ENCODE measurements around the gene DKK2. TPM values are rescaled to one million over a fixed set of nuclear protein-coding genes. Genes with fewer than 3 reads are reported as not detected.

Gene DKK2
- total and polyA plus RNA-seq, 4 donors = 0.71 to 2.5 (median 0.87) TPM

- H3K4me3 ChIP-seq (ENCODE audit: low read length in 2 of 2) = no peak overlapping the region
- no peaks in the 10 kb centered on the region for H3K4me1 ChIP-seq (ENCODE audit: control insufficient read depth in 1 of 2, insufficient read depth in 2 of 2, low read length in 2 of 2)
- H3K36me3 ChIP-seq (ENCODE audit: control insufficient read depth in 1 of 2, insufficient read depth in 2 of 2, low read length in 1 of 2) = no peaks in the 10 kb centered on the region
- ATAC-seq (ENCODE audit: low FRiP score) (no peak), DNase-seq (no peak)
- WGBS, 2 donors = 24 to 27% methylated on average over 6 of the region's 6 CpGs
- intact Hi-C loops (cut with DNase I) = no loop called here
- H3K27me3 ChIP-seq (ENCODE audit: control insufficient read depth in 1 of 2, insufficient read depth in 2 of 2, low read length in 1 of 2) = no peaks in the 10 kb centered on the region
- no peak overlapping the region for H3K27ac ChIP-seq (ENCODE audit: low read depth in 1 of 2, low read length in 2 of 2)
- no peaks in the 10 kb centered on the region for H3K9me3 ChIP-seq (ENCODE audit: control insufficient read depth, low read length)
Observed at GRCh38 chr4:107060388-107060787, 24.3 kb upstream of the DKK2 start.

DNA sequence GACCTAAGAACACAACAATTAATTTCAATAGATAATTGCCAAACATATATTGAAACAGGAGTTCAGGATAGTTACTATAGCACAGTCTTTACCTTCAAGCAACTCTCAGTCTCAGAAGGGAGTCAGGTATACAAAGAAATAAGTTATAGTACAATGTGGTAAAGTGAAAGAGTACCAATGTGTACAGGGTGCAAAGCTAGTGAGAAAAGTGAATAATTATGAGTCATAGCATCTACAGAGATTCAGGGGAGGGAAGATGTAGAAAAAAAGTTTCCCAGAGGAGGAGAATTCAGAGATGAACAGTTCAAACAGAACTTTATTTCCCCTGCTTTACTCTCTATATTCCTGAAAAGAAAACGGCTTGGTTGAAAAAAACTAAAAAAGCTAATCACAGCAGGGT lies 22.7 kb upstream of the DKK2 start:
- 22 to 31% methylated on average over 1 of the region's 1 CpG for WGBS, 2 donors

GRCh38 chr4:107050525-107051135 lies 14.5 kb upstream of the DKK2 start:
- no peaks in the 10 kb centered on the region for H3K9me3 ChIP-seq (ENCODE audit: control insufficient read depth, low read length)
- intact Hi-C loops (cut with DNase I) = loop anchor here in 1 of 2 donors (5.0 kb wide), 1 partner anchor 132 kb away; no protein-coding TSS in a partner anchor
- WGBS, 2 donors = 59 to 72% methylated on average over 3 of the region's 3 CpGs

More for the DNA sequence above, 22.7 kb upstream of the DKK2 start:
- ATAC-seq (ENCODE audit: low FRiP score) = no peak
- H3K27me3 ChIP-seq (ENCODE audit: control insufficient read depth in 1 of 2, insufficient read depth in 2 of 2, low read length in 1 of 2) = no peaks in the 10 kb centered on the region
- DNase-seq = no peak
- no peak overlapping the region for H3K27ac ChIP-seq (ENCODE audit: low read depth in 1 of 2, low read length in 2 of 2)
- H3K4me1 ChIP-seq (ENCODE audit: control insufficient read depth in 1 of 2, insufficient read depth in 2 of 2, low read length in 2 of 2) = no peaks in the 10 kb centered on the region
- no peaks in the 10 kb centered on the region for H3K36me3 ChIP-seq (ENCODE audit: control insufficient read depth in 1 of 2, insufficient read depth in 2 of 2, low read length in 1 of 2)
- H3K9me3 ChIP-seq (ENCODE audit: control insufficient read depth, low read length) = no peaks in the 10 kb centered on the region
- intact Hi-C loops (cut with DNase I) = loop anchor here in 1 of 2 donors (5.0 kb wide), 1 partner anchor 123 kb away; no protein-coding TSS in a partner anchor
- no peak overlapping the region for H3K4me3 ChIP-seq (ENCODE audit: low read length in 2 of 2)

DNA sequence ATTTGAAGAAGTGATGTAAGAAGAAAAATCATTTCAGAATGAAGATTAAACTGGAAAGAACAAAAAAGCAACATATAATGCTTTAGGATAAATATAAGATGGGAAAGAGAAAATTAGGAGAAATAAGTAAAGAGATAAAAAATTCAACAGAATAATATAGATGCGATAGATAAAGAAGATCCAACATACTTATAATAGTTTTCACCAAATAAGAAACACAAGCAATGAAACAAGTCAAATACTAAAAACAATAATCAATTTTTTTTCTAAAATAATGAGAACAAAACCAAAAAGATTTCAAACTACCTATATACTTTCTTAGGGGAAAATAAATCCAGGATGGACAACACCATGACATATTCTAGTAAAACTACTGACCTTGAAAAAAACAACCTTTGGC lies 10.1 kb upstream of the DKK2 start:
- intact Hi-C loops (cut with DNase I) = loop anchor here (10.0 kb wide), 1 partner anchor 619 kb away; no protein-coding TSS in a partner anchor
- DNase-seq = no peak
- no peaks in the 10 kb centered on the region for H3K36me3 ChIP-seq (ENCODE audit: control insufficient read depth in 1 of 2, insufficient read depth in 2 of 2, low read length in 1 of 2)
- H3K27me3 ChIP-seq (ENCODE audit: control insufficient read depth in 1 of 2, insufficient read depth in 2 of 2, low read length in 1 of 2) = no peaks in the 10 kb centered on the region
- 93 to 97% methylated on average over 1 of the region's 1 CpG for WGBS, 2 donors
- no peak overlapping the region for H3K27ac ChIP-seq (ENCODE audit: low read depth in 1 of 2, low read length in 2 of 2)
- H3K4me3 ChIP-seq (ENCODE audit: low read length in 2 of 2) = no peak overlapping the region
- ATAC-seq (ENCODE audit: low FRiP score) = no peak
- H3K4me1 ChIP-seq (ENCODE audit: control insufficient read depth in 1 of 2, insufficient read depth in 2 of 2, low read length in 2 of 2) = no peaks in the 10 kb centered on the region
- H3K9me3 ChIP-seq (ENCODE audit: control insufficient read depth, low read length) = no peaks in the 10 kb centered on the region

More at GRCh38 chr4:107050525-107051135, 14.5 kb upstream of the DKK2 start:
- no peaks in the 10 kb centered on the region for H3K4me1 ChIP-seq (ENCODE audit: control insufficient read depth in 1 of 2, insufficient read depth in 2 of 2, low read length in 2 of 2)
- ATAC-seq (ENCODE audit: low FRiP score) (no peak), DNase-seq (no peak)
- no peaks in the 10 kb centered on the region for H3K36me3 ChIP-seq (ENCODE audit: control insufficient read depth in 1 of 2, insufficient read depth in 2 of 2, low read length in 1 of 2)
- H3K4me3 ChIP-seq (ENCODE audit: low read length in 2 of 2) = no peak overlapping the region
- H3K27me3 ChIP-seq (ENCODE audit: control insufficient read depth in 1 of 2, insufficient read depth in 2 of 2, low read length in 1 of 2) = no peaks in the 10 kb centered on the region
- no peak overlapping the region for H3K27ac ChIP-seq (ENCODE audit: low read depth in 1 of 2, low read length in 2 of 2)

GRCh38 chr4:107044170-107044569 lies 8.1 kb upstream of the DKK2 start:
- Histone ChIP-seq H3K4me3 (ENCODE audit: low read length in 2 of 2) (no peak overlapping the region), H3K36me3 (ENCODE audit: control insufficient read depth in 1 of 2, insufficient read depth in 2 of 2, low read length in 1 of 2) (no peaks in the 10 kb centered on the region), H3K27ac (ENCODE audit: low read depth in 1 of 2, low read length in 2 of 2) (no peak overlapping the region), H3K27me3 (ENCODE audit: control insufficient read depth in 1 of 2, insufficient read depth in 2 of 2, low read length in 1 of 2) (no peaks in the 10 kb centered on the region), H3K4me1 (ENCODE audit: control insufficient read depth in 1 of 2, insufficient read depth in 2 of 2, low read length in 2 of 2) (no peaks in the 10 kb centered on the region), H3K9me3 (ENCODE audit: control insufficient read depth, low read length) (no peaks in the 10 kb centered on the region)
- WGBS, 2 donors = 52 to 55% methylated on average over 1 of the region's 1 CpG
- intact Hi-C loops (cut with DNase I) = loop anchor here (10.0 kb wide), 1 partner anchor 621 kb away; no protein-coding TSS in a partner anchor
- no peak for ATAC-seq (ENCODE audit: low FRiP score)
- no peak for DNase-seq

DNA sequence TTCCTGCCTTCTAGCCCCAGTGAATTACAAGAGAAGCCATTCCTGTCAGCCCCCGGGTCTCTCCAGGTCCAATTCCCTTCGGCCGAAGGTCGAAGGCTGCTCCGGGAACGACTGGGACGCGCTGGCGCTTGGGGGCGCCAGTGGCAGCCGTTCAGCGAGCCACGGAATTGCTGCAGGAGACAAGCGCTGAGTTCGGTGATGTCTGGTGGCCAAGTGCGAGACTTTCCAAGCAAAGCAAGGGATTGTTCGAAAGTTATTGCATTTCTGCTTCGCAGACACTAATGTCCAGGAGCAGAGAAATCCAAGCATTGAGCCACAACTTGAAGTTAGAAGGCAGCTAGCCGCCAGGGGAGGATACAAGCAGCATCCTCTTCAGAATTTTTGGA lies 1.1 kb upstream of the DKK2 start:
- Histone ChIP-seq H3K36me3 (ENCODE audit: control insufficient read depth in 1 of 2, insufficient read depth in 2 of 2, low read length in 1 of 2) (no peaks in the 10 kb centered on the region), H3K4me1 (ENCODE audit: control insufficient read depth in 1 of 2, insufficient read depth in 2 of 2, low read length in 2 of 2) (no peaks in the 10 kb centered on the region), H3K4me3 (ENCODE audit: low read length in 2 of 2) (peak overlapping the region in 1 of 2 donors; percentile 53), H3K27me3 (ENCODE audit: control insufficient read depth in 1 of 2, insufficient read depth in 2 of 2, low read length in 1 of 2) (no peaks in the 10 kb centered on the region), H3K27ac (ENCODE audit: low read depth in 1 of 2, low read length in 2 of 2) (no peak overlapping the region), H3K9me3 (ENCODE audit: control insufficient read depth, low read length) (no peaks in the 10 kb centered on the region)
- DNase-seq (peak; percentile 58 to 79), ATAC-seq (ENCODE audit: low FRiP score) (peak; percentile 68)
- intact Hi-C loops (cut with DNase I) = loop anchor here in 1 of 2 donors (5.0 kb wide), 1 partner anchor 145 kb away; no protein-coding TSS in a partner anchor
- WGBS, 2 donors = 0 to 1% methylated on average over 19 of the region's 19 CpGs

DNA sequence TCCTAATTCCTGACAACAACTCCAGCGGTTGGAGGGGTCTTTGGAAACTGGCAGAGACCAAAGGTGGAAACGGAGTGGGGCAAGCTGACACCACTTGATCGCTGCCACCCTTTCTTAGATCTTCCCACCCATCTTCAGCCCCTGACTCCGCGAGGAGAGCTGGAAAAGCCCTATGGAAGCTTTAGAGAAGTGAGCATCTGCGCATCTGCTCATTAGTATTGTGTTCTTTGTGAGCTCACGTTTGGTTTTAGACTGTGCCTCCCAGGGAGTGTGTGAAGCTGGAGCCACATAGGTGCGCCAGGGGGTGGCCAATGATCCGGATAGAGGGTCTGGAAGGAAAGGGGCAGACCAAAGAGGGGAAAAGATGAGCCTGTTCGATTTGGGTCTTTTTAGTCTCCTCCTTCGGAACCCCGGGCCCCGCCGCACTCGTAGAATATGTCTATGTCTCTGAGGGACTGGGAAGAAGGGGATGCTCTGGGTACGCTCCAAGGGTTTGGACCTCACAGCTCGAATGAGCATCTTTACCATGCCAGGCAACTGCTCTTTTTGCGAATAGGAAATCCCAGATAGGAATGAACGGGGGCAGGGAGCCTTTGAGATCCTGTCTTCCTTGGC lies 578 bp upstream of the DKK2 start:
- Histone ChIP-seq H3K4me3 (ENCODE audit: low read length in 2 of 2) (peak overlapping the region; percentile 3 to 53), H3K36me3 (ENCODE audit: control insufficient read depth in 1 of 2, insufficient read depth in 2 of 2, low read length in 1 of 2) (no peaks in the 10 kb centered on the region), H3K9me3 (ENCODE audit: control insufficient read depth, low read length) (no peaks in the 10 kb centered on the region), H3K4me1 (ENCODE audit: control insufficient read depth in 1 of 2, insufficient read depth in 2 of 2, low read length in 2 of 2) (no peaks in the 10 kb centered on the region), H3K27ac (ENCODE audit: low read depth in 1 of 2, low read length in 2 of 2) (no peak overlapping the region), H3K27me3 (ENCODE audit: control insufficient read depth in 1 of 2, insufficient read depth in 2 of 2, low read length in 1 of 2) (no peaks in the 10 kb centered on the region)
- DNase-seq (no peak), ATAC-seq (ENCODE audit: low FRiP score) (peak; percentile 10)
- intact Hi-C loops (cut with DNase I) = loop anchor here in 1 of 2 donors (5.0 kb wide), 1 partner anchor 146 kb away; no protein-coding TSS in a partner anchor
- WGBS, 2 donors = 1 to 2% methylated on average over 19 of the region's 19 CpGs

DNA sequence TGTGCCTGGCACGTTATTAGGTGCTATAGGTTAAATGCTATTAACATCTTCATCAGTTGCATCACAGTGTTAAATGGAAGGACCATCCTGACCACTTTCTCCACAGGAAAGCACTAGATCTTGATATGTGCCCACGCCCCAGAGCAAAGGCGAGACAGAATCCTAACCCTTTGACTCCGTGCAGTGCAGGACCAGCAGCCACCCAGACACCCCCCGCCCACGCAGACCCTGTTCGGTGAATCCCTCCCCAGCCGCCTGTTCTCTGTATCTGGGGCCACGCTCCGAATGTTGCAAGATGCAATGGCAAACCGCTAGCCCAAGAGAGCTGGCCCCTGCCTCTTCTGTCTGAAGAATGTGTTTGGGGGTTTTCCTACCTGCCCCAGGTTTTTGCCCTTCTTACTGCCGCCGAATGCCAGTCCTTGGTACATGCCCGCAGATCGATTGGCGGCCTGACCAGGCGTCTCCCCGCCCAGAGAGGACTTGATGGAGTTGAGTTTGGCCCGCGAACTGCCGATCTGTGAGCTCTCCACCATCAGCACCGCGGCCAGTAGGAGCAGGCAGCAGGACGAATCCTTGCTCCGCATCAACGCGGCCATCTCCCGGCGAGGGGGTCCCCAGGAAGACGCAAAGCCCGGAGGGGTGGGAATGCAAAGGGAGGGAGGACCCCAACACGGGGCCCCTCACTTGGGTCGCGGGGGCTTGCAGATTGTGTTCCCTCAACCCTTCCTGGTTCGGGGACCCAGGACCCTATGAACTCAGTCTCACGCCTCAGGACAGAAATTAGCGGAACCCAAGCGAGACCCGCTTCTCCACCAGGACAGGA lies 906 bp downstream of the DKK2 start:
- Histone ChIP-seq H3K4me1 (ENCODE audit: control insufficient read depth in 1 of 2, insufficient read depth in 2 of 2, low read length in 2 of 2) (no peaks in the 10 kb centered on the region), H3K9me3 (ENCODE audit: control insufficient read depth, low read length) (no peaks in the 10 kb centered on the region), H3K4me3 (ENCODE audit: low read length in 2 of 2) (peak overlapping the region; percentile 2 to 53), H3K27ac (ENCODE audit: low read depth in 1 of 2, low read length in 2 of 2) (no peak overlapping the region), H3K27me3 (ENCODE audit: control insufficient read depth in 1 of 2, insufficient read depth in 2 of 2, low read length in 1 of 2) (no peaks in the 10 kb centered on the region), H3K36me3 (ENCODE audit: control insufficient read depth in 1 of 2, insufficient read depth in 2 of 2, low read length in 1 of 2) (no peaks in the 10 kb centered on the region)
- DNase-seq = peak; percentile 51 to 75
- WGBS, 2 donors = 1% methylated on average over 39 of the region's 39 CpGs
- ATAC-seq (ENCODE audit: low FRiP score) = peak; percentile 64
- intact Hi-C loops (cut with DNase I) = loop anchor here in 1 of 2 donors (5.0 kb wide), 1 partner anchor 147 kb away; no protein-coding TSS in a partner anchor
